HepG2 (cell line): ENCODE data around the gene ZNF669. TPM values are rescaled to one million over a fixed set of nuclear protein-coding genes. Genes with fewer than 3 reads are reported as not detected.

Experiments
- ARNT ChIP-seq: fragments of 450-650 bp; IDR thresholded peaks from 2 replicates; pipeline ENCODE4 v1.6.1; 2017
- FOXJ3 ChIP-seq: sonication (generic); formaldehyde crosslinking; IDR thresholded peaks from 2 replicates; pipeline ENCODE4 v1.4.0; 2020; ENCODE audit warnings: missing genetic modification reagents, mild to moderate bottlenecking, borderline replicate concordance
- GZF1 ChIP-seq: sonication (generic); formaldehyde crosslinking; IDR thresholded peaks from 2 replicates; pipeline ENCODE4 v1.5.1; 2020; ENCODE audit warnings: mild to moderate bottlenecking, missing genetic modification reagents
- HNF4G ChIP-seq, 2 experiments: sonication (generic) in 1 of 2; formaldehyde crosslinking in 1 of 2; IDR thresholded peaks; 2 replicates each; pipeline versions ENCODE4 v1.4.0 to v1.6.1; 2011 to 2020; ENCODE audit warnings: borderline replicate concordance in 2 of 2, low read depth in 2 of 2, mild to moderate bottlenecking in 2 of 2, low read length in 1 of 2, missing genetic modification reagents in 1 of 2, moderate library complexity in 1 of 2
- HNRNPH1 ChIP-seq: fragments of 200-400 bp; formaldehyde crosslinking; optimal IDR thresholded peaks from 2 replicates; pipeline ENCODE3; 2017; ENCODE audit warnings: mild to moderate bottlenecking, low read depth, low read length
- NR2C2 ChIP-seq: sonication (generic); formaldehyde crosslinking; IDR thresholded peaks from 2 replicates; pipeline ENCODE4 v1.4.0; 2020; ENCODE audit warnings: missing genetic modification reagents, mild to moderate bottlenecking, moderate library complexity, borderline replicate concordance
- NR2F1 ChIP-seq, 2 experiments: fragments of 450-650 bp in 1 of 2; formaldehyde crosslinking in 1 of 2; IDR thresholded peaks; 2 replicates each; pipeline versions ENCODE4 v1.5.0 to v1.6.1; 2016 to 2020; ENCODE audit warnings: mild to moderate bottlenecking in 1 of 2, missing compliant biosample characterization in 1 of 2, missing genetic modification reagents in 1 of 2, moderate library complexity in 1 of 2
- PRMT3 ChIP-seq: sonication (generic); formaldehyde crosslinking; IDR thresholded peaks from 2 replicates; pipeline ENCODE4 v1.8.1; 2022; ENCODE audit warnings: low read depth, mild to moderate bottlenecking, moderate library complexity, missing genetic modification reagents, borderline replicate concordance
- SMAD1 ChIP-seq: sonication (generic); formaldehyde crosslinking; IDR thresholded peaks from 2 replicates; pipeline ENCODE4 v1.4.0; 2020; ENCODE audit warnings: missing genetic modification reagents, low read depth, mild to moderate bottlenecking, borderline replicate concordance
- SMARCE1 ChIP-seq: fragments of 450-650 bp; IDR thresholded peaks from 2 replicates; pipeline ENCODE4 v1.6.1; 2017; ENCODE audit warnings: borderline replicate concordance
- TP53 ChIP-seq: sonication (generic); formaldehyde crosslinking; conservative IDR thresholded peaks from 2 replicates; pipeline ENCODE4 v1.4.0; 2020; ENCODE audit warnings: missing genetic modification reagents
- XBP1 ChIP-seq: sonication (generic); formaldehyde crosslinking; IDR thresholded peaks from 2 replicates; pipeline ENCODE4 v1.5.0; 2020; ENCODE audit warnings: missing genetic modification reagents
- ZNF180 ChIP-seq: sonication (generic); formaldehyde crosslinking; IDR thresholded peaks from 2 replicates; pipeline ENCODE4 v1.4.0; 2020; ENCODE audit warnings: low read depth, missing genetic modification reagents, borderline replicate concordance
- ZNF350 ChIP-seq: sonication (generic); formaldehyde crosslinking; IDR thresholded peaks from 2 replicates; pipeline ENCODE4 v1.4.0; 2020; ENCODE audit warnings: mild to moderate bottlenecking, low read depth, missing genetic modification reagents, borderline replicate concordance
- ZNF747 ChIP-seq: sonication (generic); formaldehyde crosslinking; IDR thresholded peaks from 2 replicates; pipeline ENCODE4 v1.8.1; 2023; ENCODE audit warnings: missing genetic modification reagents, mild to moderate bottlenecking, borderline replicate concordance
- ZSCAN21 ChIP-seq: sonication (generic); formaldehyde crosslinking; IDR thresholded peaks from 2 replicates; pipeline ENCODE4 v1.8.0; 2022; ENCODE audit warnings: mild to moderate bottlenecking, missing genetic modification reagents, moderate library complexity, borderline replicate concordance
- polyA plus RNA-seq, 8 experiments: library from polyadenylated mRNA; depleted of rRNA in 3 of 8; stranded (reverse) in 7 of 8; unstranded in 1 of 8; fragments of >200 nt; fragmentation: Illumina TruSeq in 4 of 8; extraction: Trizol in 4 of 8; gene quantifications; 2 replicates each; pipeline versions ENCODE4 v1.2.1 to v1.2.3, GENCODE V29; 2011 to 2016; ENCODE audit warnings: low read depth in 4 of 8, missing spikeins in 1 of 8, mixed read lengths in 1 of 8; ENCODE audit not compliant: insufficient read depth in 1 of 8
- total RNA-seq, 5 experiments: library from RNA; depleted of rRNA; stranded (reverse); fragments of >200 nt; fragmentation: Illumina TruSeq; extraction: Trizol; gene quantifications; 2 replicates each; pipeline ENCODE4 v1.2.3, GENCODE V29; 2016; ENCODE audit warnings: low read depth in 1 of 5
- TF ChIP-seq, protein P1 (sequence below): sonication (generic); formaldehyde crosslinking; IDR thresholded peaks from 2 replicates; pipeline ENCODE4 v1.9.0; 2022; ENCODE audit warnings: low read depth, missing genetic modification reagents
- TF ChIP-seq, protein P2 (sequence below): sonication (generic); formaldehyde crosslinking; IDR thresholded peaks from 2 replicates; pipeline ENCODE4 v1.8.0; 2022; ENCODE audit warnings: missing genetic modification reagents, mild to moderate bottlenecking, borderline replicate concordance
- TF ChIP-seq, protein P3 (sequence below), 2 experiments: sonication (generic) in 1 of 2; formaldehyde crosslinking in 1 of 2; IDR thresholded peaks; 2 replicates each; pipeline versions ENCODE4 v1.4.0 to v1.6.1; 2018 to 2020; ENCODE audit warnings: missing genetic modification reagents in 2 of 2, borderline replicate concordance in 1 of 2, low read depth in 1 of 2, mild to moderate bottlenecking in 1 of 2, missing biosample characterization in 1 of 2
- TF ChIP-seq, protein P4 (sequence below): fragments of 450-650 bp; IDR thresholded peaks from 2 replicates; pipeline ENCODE4 v1.6.1; 2016

ZNF669 gene
- total and polyA plus RNA-seq, 2 of the 13 experiments (the other 11 are each of a cell fraction or from before 2014, with no cell fraction given), result 3.1 to 14.6 TPM

DNA sequence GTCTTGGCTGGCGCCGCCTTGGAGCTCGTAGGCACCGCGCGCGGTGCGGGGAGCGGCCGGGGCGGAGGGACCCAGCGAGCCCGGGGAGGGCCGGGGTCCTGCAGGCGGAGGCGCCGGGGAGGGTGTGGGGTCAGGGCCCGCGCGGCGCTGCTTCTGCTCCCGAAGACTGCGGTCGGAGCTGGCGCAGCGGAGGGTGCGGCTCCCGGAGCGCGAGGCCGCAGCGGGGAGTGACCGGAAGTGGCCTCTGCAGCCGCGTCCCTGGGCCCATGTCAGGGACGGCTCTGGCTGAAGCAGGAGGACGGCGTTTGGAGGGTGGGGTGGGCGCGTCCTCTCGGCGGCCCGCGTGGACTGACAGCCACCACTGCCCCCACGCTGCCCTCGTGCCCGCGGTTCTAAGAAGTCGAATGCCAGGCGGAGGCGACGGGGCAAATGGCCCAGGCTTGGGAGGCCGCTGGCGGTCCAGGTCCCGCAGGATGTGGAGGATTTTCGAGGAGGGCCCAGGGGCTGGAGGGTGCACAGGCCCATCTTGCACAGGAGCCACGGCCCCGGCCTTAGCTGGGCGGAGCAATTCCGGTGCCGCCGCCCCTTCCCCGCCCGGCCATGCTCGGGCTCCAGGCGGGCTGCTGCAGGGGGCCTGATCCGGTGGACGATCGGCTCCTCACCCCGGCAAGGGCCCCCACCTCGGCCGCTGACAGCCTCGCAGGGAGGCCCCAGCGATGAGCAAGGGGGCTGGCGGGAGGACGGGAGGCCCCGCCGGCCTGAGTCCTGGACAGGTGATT is 7.7 kb upstream of the ZNF669 start (continued):
- TF ChIP-seq, protein P1, sequence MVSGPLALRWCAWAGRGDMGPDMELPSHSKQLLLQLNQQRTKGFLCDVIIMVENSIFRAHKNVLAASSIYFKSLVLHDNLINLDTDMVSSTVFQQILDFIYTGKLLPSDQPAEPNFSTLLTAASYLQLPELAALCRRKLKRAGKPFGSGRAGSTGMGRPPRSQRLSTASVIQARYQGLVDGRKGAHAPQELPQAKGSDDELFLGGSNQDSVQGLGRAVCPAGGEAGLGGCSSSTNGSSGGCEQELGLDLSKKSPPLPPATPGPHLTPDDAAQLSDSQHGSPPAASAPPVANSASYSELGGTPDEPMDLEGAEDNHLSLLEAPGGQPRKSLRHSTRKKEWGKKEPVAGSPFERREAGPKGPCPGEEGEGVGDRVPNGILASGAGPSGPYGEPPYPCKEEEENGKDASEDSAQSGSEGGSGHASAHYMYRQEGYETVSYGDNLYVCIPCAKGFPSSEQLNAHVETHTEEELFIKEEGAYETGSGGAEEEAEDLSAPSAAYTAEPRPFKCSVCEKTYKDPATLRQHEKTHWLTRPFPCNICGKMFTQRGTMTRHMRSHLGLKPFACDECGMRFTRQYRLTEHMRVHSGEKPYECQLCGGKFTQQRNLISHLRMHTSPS (CRISPR knock-in tag), result peak; percentile 66
- no peak for TF ChIP-seq ARNT
- TF ChIP-seq ZNF350 (CRISPR knock-in tag), result peak; percentile 86
- TF ChIP-seq SMARCE1, result no peak
- TF ChIP-seq FOXJ3, result peak; percentile 36; the same call in 1 of the 2 replicates
- peak; percentile 70; the same call in 1 of the 2 replicates for TF ChIP-seq GZF1 (CRISPR knock-in tag)
- TF ChIP-seq HNRNPH1, result no peak
- TF ChIP-seq SMAD1 (CRISPR knock-in tag), result 0 out of 2 replicates have a peak, but pooled peaks have one; percentile 83
- TF ChIP-seq, protein P2, sequence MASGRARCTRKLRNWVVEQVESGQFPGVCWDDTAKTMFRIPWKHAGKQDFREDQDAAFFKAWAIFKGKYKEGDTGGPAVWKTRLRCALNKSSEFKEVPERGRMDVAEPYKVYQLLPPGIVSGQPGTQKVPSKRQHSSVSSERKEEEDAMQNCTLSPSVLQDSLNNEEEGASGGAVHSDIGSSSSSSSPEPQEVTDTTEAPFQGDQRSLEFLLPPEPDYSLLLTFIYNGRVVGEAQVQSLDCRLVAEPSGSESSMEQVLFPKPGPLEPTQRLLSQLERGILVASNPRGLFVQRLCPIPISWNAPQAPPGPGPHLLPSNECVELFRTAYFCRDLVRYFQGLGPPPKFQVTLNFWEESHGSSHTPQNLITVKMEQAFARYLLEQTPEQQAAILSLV (CRISPR knock-in tag), result peak; percentile 75; the same call in 1 of the 2 replicates
- TF ChIP-seq, protein P3, sequence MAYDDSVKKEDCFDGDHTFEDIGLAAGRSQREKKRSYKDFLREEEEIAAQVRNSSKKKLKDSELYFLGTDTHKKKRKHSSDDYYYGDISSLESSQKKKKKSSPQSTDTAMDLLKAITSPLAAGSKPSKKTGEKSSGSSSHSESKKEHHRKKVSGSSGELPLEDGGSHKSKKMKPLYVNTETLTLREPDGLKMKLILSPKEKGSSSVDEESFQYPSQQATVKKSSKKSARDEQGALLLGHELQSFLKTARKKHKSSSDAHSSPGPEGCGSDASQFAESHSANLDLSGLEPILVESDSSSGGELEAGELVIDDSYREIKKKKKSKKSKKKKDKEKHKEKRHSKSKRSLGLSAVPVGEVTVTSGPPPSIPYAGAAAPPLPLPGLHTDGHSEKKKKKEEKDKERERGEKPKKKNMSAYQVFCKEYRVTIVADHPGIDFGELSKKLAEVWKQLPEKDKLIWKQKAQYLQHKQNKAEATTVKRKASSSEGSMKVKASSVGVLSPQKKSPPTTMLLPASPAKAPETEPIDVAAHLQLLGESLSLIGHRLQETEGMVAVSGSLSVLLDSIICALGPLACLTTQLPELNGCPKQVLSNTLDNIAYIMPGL (CRISPR knock-in tag; IDR thresholded peaks at IDR 0.05; ENCODE audit: borderline replicate concordance in 1 of 2, low read depth in 1 of 2), result peak; percentile 68 to 84
- TF ChIP-seq XBP1, result 0 out of 2 replicates have a peak, but pooled peaks have one; percentile 22
- TF ChIP-seq ZSCAN21 (CRISPR knock-in tag), result no peak; the same call in none of the 2 replicates
- no peak for TF ChIP-seq NR2F1 (CRISPR knock-in tag; IDR thresholded peaks at IDR 0.05)
- 0 out of 2 replicates have a peak, but pooled peaks have one; percentile 49 for TF ChIP-seq TP53 (CRISPR knock-in tag)
- TF ChIP-seq HNF4G (IDR thresholded peaks at IDR 0.05; ENCODE audit: borderline replicate concordance, low read depth, low read length), result no peak
- peak; percentile 62; the same call in 1 of the 2 replicates for TF ChIP-seq HNF4G (CRISPR knock-in tag; IDR thresholded peaks at IDR 0.05; ENCODE audit: borderline replicate concordance, low read depth)
- peak; percentile 44; the same call in 1 of the 2 replicates for TF ChIP-seq ZNF180
- peak; percentile 81; the same call in 1 of the 2 replicates for TF ChIP-seq ZNF747 (CRISPR knock-in tag)
- TF ChIP-seq, protein P4, sequence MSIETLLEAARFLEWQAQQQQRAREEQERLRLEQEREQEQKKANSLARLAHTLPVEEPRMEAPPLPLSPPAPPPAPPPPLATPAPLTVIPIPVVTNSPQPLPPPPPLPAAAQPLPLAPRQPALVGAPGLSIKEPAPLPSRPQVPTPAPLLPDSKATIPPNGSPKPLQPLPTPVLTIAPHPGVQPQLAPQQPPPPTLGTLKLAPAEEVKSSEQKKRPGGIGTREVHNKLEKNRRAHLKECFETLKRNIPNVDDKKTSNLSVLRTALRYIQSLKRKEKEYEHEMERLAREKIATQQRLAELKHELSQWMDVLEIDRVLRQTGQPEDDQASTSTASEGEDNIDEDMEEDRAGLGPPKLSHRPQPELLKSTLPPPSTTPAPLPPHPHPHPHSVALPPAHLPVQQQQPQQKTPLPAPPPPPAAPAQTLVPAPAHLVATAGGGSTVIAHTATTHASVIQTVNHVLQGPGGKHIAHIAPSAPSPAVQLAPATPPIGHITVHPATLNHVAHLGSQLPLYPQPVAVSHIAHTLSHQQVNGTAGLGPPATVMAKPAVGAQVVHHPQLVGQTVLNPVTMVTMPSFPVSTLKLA, result peak; percentile 20; the same call in 1 of the 2 replicates
- peak; percentile 47; the same call in 1 of the 2 replicates for TF ChIP-seq PRMT3 (CRISPR knock-in tag)
- TF ChIP-seq NR2C2 (CRISPR knock-in tag), result peak; percentile 62
